Mesendoderm (in vitro differentiated cells): Measurements from ENCODE around the gene FAM32A.

Experiments
- DNase-seq: peaks from one replicate; pipeline ENCODE4 v3.0.0; 2013
- H2AK5ac ChIP-seq: 2 replicates; pipeline ENCODE4 v1.6.1; 2013; ENCODE audit warnings: low read length, inconsistent platforms
- H2BK120ac ChIP-seq: 2 replicates; pipeline ENCODE4 v1.6.1; 2013; ENCODE audit warnings: low read depth, mild to moderate bottlenecking, low read length, moderate library complexity, mixed read lengths
- H2BK15ac ChIP-seq: replicated peaks from 2 replicates; pipeline ENCODE4 v1.6.1; 2013; ENCODE audit warnings: low read depth, mild to moderate bottlenecking, moderate library complexity
- H2BK5ac ChIP-seq: 2 replicates; pipeline ENCODE4 v1.6.1; 2013; ENCODE audit warnings: low read length, inconsistent platforms
- H3K18ac ChIP-seq: 2 replicates; pipeline ENCODE4 v1.6.1; 2013; ENCODE audit warnings: mild to moderate bottlenecking, low read length, mixed read lengths
- H3K23ac ChIP-seq: one replicate; pipeline ENCODE4 v1.6.1; 2013; ENCODE audit warnings: low read length
- H3K27ac ChIP-seq: 2 replicates; pipeline ENCODE4 v1.5.1; 2013; ENCODE audit warnings: low read depth, mild to moderate bottlenecking, inconsistent platforms, low read length, moderate library complexity
- H3K27me3 ChIP-seq: 2 replicates; pipeline ENCODE4 v1.6.1; 2013; ENCODE audit warnings: low read length, control low read depth, mild to moderate bottlenecking, inconsistent platforms; ENCODE audit not compliant: insufficient read depth, poor library complexity
- H3K36me3 ChIP-seq: 2 replicates; pipeline ENCODE4 v1.6.1; 2013; ENCODE audit warnings: low read length, inconsistent platforms; ENCODE audit not compliant: control insufficient read depth, insufficient read depth
- H3K4ac ChIP-seq: one replicate; pipeline ENCODE4 v1.6.1; 2013; ENCODE audit warnings: low read depth, mild to moderate bottlenecking, low read length, moderate library complexity
- H3K4me1 ChIP-seq: 2 replicates; pipeline ENCODE4 v1.6.1; 2013; ENCODE audit warnings: low read depth, low read length, inconsistent platforms; ENCODE audit not compliant: control insufficient read depth
- H3K4me2 ChIP-seq: 2 replicates; pipeline ENCODE4 v1.6.1; 2013; ENCODE audit warnings: low read length
- H3K4me3 ChIP-seq: 2 replicates; pipeline ENCODE4 v1.5.1; 2013; ENCODE audit warnings: mild to moderate bottlenecking, low read length
- H3K56ac ChIP-seq: one replicate; pipeline ENCODE4 v1.6.1; 2013; ENCODE audit warnings: low read length
- H3K79me1 ChIP-seq: 2 replicates; pipeline ENCODE4 v1.6.1; 2013; ENCODE audit warnings: low read length, inconsistent platforms
- H3K79me2 ChIP-seq: 2 replicates; pipeline ENCODE4 v1.6.1; 2013; ENCODE audit warnings: mild to moderate bottlenecking, low read length; ENCODE audit not compliant: control insufficient read depth, insufficient read depth
- H3K9ac ChIP-seq: 2 replicates; pipeline ENCODE4 v1.6.1; 2013; ENCODE audit warnings: low read length, inconsistent platforms
- H4K5ac ChIP-seq: one replicate; pipeline ENCODE4 v1.6.1; 2013; ENCODE audit warnings: low read length
- H4K8ac ChIP-seq: one replicate; pipeline ENCODE4 v1.6.1; 2013; ENCODE audit warnings: low read depth, mild to moderate bottlenecking, control low read depth, low read length, moderate library complexity
- WGBS: extraction: QIAGEN DNeasy Blood & Tissue Kit; methylation state at CpG from one replicate; pipeline ENCODE4 v1.1.7; 2013; ENCODE audit warnings: low lambda C conversion rate, missing lambda C conversion rate; ENCODE audit not compliant: insufficient coverage; ENCODE audit errors: extremely low coverage; 5-methylcytosine and 5-hydroxymethylcytosine counted together

The FAM32A gene

DNA sequence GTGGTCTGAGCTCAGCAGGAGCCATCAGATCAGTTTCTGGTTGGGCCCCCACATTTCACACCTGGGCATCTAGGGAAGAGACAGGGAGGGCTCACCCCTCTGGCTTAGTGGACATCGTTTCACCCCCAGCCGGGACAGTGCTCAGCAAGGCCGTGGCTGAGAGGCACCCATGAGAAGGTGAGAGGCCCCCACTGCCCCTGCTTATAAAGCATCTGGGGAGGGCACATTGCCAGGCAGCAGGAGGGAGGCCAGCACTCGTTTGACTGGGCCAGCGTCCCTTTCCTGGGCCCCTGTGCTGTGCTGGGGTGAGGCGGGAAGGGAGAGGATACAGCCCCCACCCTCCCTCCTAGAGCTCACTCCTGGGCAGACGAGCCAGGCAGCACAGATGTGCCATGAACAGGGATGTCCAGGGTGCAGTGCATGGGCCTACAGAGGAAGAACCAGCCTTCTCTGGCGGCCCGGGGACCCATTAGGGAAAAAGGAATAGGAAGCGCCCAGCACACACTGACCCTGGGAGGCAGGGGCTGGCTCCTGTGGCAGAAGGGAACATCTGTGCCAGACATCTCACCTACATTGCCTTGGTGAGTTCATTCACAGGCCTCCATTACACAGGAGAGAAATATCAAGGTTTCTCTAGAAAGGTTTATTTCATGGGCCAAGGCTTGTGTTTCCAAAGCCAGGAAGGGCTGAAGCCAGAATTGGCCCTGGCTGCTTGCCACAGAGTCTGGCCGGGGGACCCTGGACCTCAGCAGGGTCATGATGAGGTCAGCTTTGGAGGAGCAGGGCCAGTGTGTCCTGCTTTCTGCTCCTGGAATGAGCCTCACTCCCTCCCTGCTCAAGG lies 20.2 kb downstream of the FAM32A start:
- Histone ChIP-seq H3K27me3 (no peaks in the 10 kb centered on the region), H3K27ac (no peak overlapping the region), H3K79me1 (no peaks in the 10 kb centered on the region), H3K79me2 (no peaks in the 10 kb centered on the region), H4K5ac (no peak overlapping the region), H3K4me3 (no peak overlapping the region), H2BK5ac (no peak overlapping the region), H3K36me3 (peaks cover 6% of the 10 kb centered on the region), H3K4me1 (no peaks in the 10 kb centered on the region), H3K9ac (no peak overlapping the region), H3K56ac (no peak overlapping the region), H4K8ac (no peak overlapping the region), H2AK5ac (no peak overlapping the region), H3K4me2 (no peak overlapping the region), H3K18ac (no peak overlapping the region), H3K4ac (no peak overlapping the region), H2BK120ac (no peak overlapping the region), H3K23ac (no peak overlapping the region), H2BK15ac (no peak overlapping the region)
- no peak for DNase-seq
- no CpG with 5 or more reads among the region's 11 CpGs for WGBS

DNA sequence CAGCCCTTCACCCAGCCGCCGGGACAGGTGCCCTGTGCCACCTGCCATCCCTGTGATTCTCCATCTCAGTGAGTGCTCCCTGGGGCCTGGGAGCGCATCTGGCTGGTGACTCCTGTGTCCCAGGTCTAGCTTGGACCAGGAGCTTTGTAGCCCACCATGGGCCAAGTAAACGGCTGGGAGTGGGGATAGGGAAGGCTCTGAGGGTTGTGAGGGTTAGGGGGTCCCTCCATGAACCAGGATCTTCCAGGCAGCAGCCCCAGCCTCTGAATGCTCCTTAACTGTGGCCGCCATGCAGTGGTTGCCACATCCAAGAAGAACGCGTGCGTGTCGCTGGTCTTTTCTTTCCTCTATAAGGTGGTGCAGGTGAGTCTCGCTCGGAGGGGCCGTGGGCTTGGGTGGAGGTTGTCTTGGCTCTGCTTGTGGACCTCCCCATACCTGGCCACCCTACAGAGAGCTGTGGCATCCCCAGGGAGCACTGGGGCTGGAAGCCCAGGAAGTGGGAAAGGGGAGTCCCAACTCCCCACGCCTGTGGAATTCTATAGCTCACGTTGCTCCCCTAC lies 20.9 kb downstream of the FAM32A start:
- peaks cover 6% of the 10 kb centered on the region for H3K36me3 ChIP-seq
- H3K79me2 ChIP-seq, result no peaks in the 10 kb centered on the region
- H2BK15ac ChIP-seq, result no peak overlapping the region
- H3K4ac ChIP-seq, result no peak overlapping the region
- no peak overlapping the region for H3K56ac ChIP-seq
- H3K4me2 ChIP-seq, result no peak overlapping the region
- H3K23ac ChIP-seq, result no peak overlapping the region
- no peak overlapping the region for H4K8ac ChIP-seq
- no peak overlapping the region for H3K4me3 ChIP-seq
- H2AK5ac ChIP-seq, result no peak overlapping the region
- no peak for DNase-seq
- no peak overlapping the region for H3K27ac ChIP-seq
- no peak overlapping the region for H3K9ac ChIP-seq
- H3K4me1 ChIP-seq, result no peaks in the 10 kb centered on the region
- H3K79me1 ChIP-seq, result no peaks in the 10 kb centered on the region
- no peaks in the 10 kb centered on the region for H3K27me3 ChIP-seq
- H2BK5ac ChIP-seq, result no peak overlapping the region
- H3K18ac ChIP-seq, result no peak overlapping the region
- H4K5ac ChIP-seq, result no peak overlapping the region
- WGBS, result no CpG with 5 or more reads among the region's 14 CpGs
- H2BK120ac ChIP-seq, result no peak overlapping the region

DNA sequence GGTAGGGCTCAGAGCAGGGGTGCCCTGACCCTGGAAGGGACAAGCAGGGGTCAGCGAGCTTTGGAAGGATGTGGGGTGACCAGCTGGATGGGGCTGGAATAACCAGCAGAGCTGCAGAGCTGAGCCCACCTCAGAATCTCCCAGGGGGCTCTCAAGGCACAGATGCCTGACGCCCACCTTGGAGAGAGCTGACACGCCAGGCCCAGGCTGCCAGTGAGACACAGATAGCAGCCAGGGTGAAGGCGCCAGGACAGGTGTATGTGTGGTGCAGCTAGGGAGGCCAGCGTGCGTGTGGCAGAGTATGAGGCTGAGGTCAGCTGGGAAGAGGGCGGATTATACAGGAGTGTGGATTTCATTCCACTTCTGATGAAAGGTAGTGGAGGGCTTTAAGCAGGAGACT lies 21.4 kb downstream of the FAM32A start:
- Histone ChIP-seq H3K36me3 (peaks cover 6% of the 10 kb centered on the region), H3K27ac (no peak overlapping the region), H4K5ac (no peak overlapping the region), H2BK120ac (no peak overlapping the region), H2BK5ac (no peak overlapping the region), H3K4me2 (no peak overlapping the region), H3K79me2 (no peaks in the 10 kb centered on the region), H4K8ac (no peak overlapping the region), H3K4me1 (no peaks in the 10 kb centered on the region), H3K23ac (no peak overlapping the region), H3K9ac (no peak overlapping the region), H3K27me3 (no peaks in the 10 kb centered on the region), H3K79me1 (no peaks in the 10 kb centered on the region), H2BK15ac (no peak overlapping the region), H2AK5ac (no peak overlapping the region), H3K18ac (no peak overlapping the region), H3K4ac (no peak overlapping the region), H3K56ac (no peak overlapping the region), H3K4me3 (no peak overlapping the region)
- no peak for DNase-seq
- no CpG with 5 or more reads among the region's 7 CpGs for WGBS

DNA sequence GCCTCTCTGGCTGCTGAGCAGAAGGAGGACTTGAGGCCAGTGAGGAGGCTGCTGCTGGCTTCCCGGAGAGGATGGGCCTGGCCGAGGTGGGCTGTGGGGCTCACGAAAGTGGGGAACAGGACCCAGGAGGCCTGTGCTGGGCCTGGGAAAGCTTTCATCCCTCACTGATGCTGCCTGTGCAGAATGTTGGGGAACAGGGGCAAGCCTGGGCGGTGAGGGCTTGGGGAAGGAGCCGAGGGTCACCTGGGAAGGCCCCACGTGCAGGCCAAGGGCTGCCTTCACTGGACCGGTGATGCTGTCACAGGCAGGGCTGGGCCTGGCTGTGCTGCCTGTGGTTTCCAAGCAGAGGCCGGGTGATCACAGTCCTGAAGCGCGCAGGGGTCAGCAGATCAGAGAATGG lies 21.9 kb downstream of the FAM32A start:
- WGBS, result no CpG with 5 or more reads among the region's 10 CpGs
- H3K4me1 ChIP-seq, result no peaks in the 10 kb centered on the region
- no peaks in the 10 kb centered on the region for H3K79me1 ChIP-seq
- H3K18ac ChIP-seq, result no peak overlapping the region
- no peak overlapping the region for H3K27ac ChIP-seq
- H2BK120ac ChIP-seq, result no peak overlapping the region
- H3K79me2 ChIP-seq, result no peaks in the 10 kb centered on the region
- no peaks in the 10 kb centered on the region for H3K27me3 ChIP-seq
- no peak for DNase-seq
- no peak overlapping the region for H3K4me2 ChIP-seq
- no peak overlapping the region for H2BK5ac ChIP-seq
- H3K36me3 ChIP-seq, result peaks cover 6% of the 10 kb centered on the region
- H3K9ac ChIP-seq, result no peak overlapping the region
- H4K8ac ChIP-seq, result no peak overlapping the region
- no peak overlapping the region for H3K4ac ChIP-seq
- no peak overlapping the region for H3K23ac ChIP-seq
- H2AK5ac ChIP-seq, result no peak overlapping the region
- no peak overlapping the region for H4K5ac ChIP-seq
- H2BK15ac ChIP-seq, result no peak overlapping the region
- no peak overlapping the region for H3K56ac ChIP-seq
- H3K4me3 ChIP-seq, result no peak overlapping the region

DNA sequence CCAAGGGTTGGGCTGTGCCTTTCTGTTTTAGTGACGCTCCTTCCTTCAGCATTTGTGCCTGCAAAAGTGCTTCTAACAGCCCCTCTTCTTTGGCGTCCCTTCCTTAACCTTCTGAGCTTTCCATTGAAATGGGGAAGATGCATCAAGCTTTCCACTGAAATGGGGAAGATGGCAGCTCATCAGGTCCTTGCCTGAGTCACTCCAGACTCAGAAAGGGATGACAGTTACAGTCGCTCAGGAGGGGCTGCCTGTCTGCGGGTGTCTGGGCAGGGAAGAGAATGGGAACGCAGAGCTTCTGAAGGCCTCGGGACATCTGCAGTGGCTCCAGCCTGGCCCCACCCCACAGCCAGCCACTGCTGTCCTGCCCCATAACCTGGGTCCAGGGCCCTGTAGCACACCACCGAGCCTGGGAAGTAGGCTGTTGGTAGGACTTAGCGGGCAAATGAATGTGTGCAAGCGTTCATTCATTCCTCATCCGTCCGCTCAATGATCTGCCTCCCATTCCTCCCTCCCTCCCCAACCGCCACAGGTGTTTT lies 22.3 kb downstream of the FAM32A start:
- H3K27ac ChIP-seq, result no peak overlapping the region
- no peak overlapping the region for H2BK5ac ChIP-seq
- H3K4me1 ChIP-seq, result no peaks in the 10 kb centered on the region
- no peak overlapping the region for H3K4ac ChIP-seq
- no peak overlapping the region for H3K9ac ChIP-seq
- no peak overlapping the region for H3K4me3 ChIP-seq
- no CpG with 5 or more reads among the region's 12 CpGs for WGBS
- peaks cover 6% of the 10 kb centered on the region for H3K36me3 ChIP-seq
- no peak overlapping the region for H3K23ac ChIP-seq
- no peak overlapping the region for H4K8ac ChIP-seq
- no peak for DNase-seq
- no peaks in the 10 kb centered on the region for H3K79me1 ChIP-seq
- H2AK5ac ChIP-seq, result no peak overlapping the region
- no peak overlapping the region for H2BK15ac ChIP-seq
- no peak overlapping the region for H3K4me2 ChIP-seq
- no peak overlapping the region for H3K56ac ChIP-seq
- no peak overlapping the region for H2BK120ac ChIP-seq
- H3K79me2 ChIP-seq, result no peaks in the 10 kb centered on the region
- no peaks in the 10 kb centered on the region for H3K27me3 ChIP-seq
- no peak overlapping the region for H3K18ac ChIP-seq
- no peak overlapping the region for H4K5ac ChIP-seq
